ENCODE results near the gene P2RX6. TPM values are rescaled to one million over a fixed set of nuclear protein-coding genes. Genes with fewer than 3 reads are reported as not detected.

Gene P2RX6
- total and polyA plus RNA-seq, 2 donors (not counting 3 experiments of a cell fraction or from before 2014, with no cell fraction given), result 0.06 TPM; not detected in 1

- Histone ChIP-seq H3K4me1 (ENCODE audit: control insufficient read depth, extremely low read depth, insufficient read depth, low read length) (no peaks in the 10 kb centered on the region), H3K9me3 (replicated peaks; ENCODE audit: control insufficient read depth, insufficient read depth, low read length) (no peaks in the 10 kb centered on the region), H4K20me1 (replicated peaks; ENCODE audit: control insufficient read depth, extremely low read depth, insufficient read depth, low read length) (no peaks in the 10 kb centered on the region), H3K4me3 (replicated peaks in 1 of 3; ENCODE audit: insufficient read depth in 1 of 3, low read depth in 1 of 3, low read length in 3 of 3) (no peak overlapping the region), H3K4me2 (ENCODE audit: insufficient read depth, low read length) (no peak overlapping the region), H3K27ac (ENCODE audit: insufficient read depth, low read depth, low read length) (no peak overlapping the region), H3K79me2 (ENCODE audit: control insufficient read depth, insufficient read depth, low read length) (no peaks in the 10 kb centered on the region), H3K9me1 (replicated peaks; ENCODE audit: control insufficient read depth, extremely low read depth, insufficient read depth, low read length) (no peaks in the 10 kb centered on the region), H2AFZ (ENCODE audit: low read depth, low read length) (no peak overlapping the region), H3K36me3 (ENCODE audit: control insufficient read depth in 2 of 2, extremely low read depth in 1 of 2, insufficient read depth in 2 of 2, low read length in 2 of 2) (no peaks in the 10 kb centered on the region), H3K27me3 (ENCODE audit: control insufficient read depth in 2 of 2, insufficient read depth in 2 of 2, low read length in 2 of 2) (no peaks in the 10 kb centered on the region), H3K9ac (replicated peaks; ENCODE audit: extremely low read depth, insufficient read depth, low read length) (no peak overlapping the region)
- ChIA-PET CTCF (interaction anchor here (1.1 kb wide), 1 partner anchor 306 kb away, joined by 3 read pairs; no protein-coding TSS in a partner anchor), POLR2A (no interaction called here)
- intact Hi-C loops (cut with micrococcal nuclease), result no loop called here
- no peak for TF ChIP-seq CTCF (IDR thresholded peaks at IDR 0.05; ENCODE audit: extremely low read depth in 1 of 2, insufficient read depth in 1 of 2, low read depth in 1 of 2, low read length in 2 of 2)
- no peak for TF ChIP-seq POLR2A (IDR thresholded peaks at IDR 0.05; ENCODE audit: low read depth, low read length)
- dilution Hi-C loops (cut with MboI; ENCODE audit: extremely low pct_ligation_motif_present, low sequenced_read_pairs), result no loop called here
- no TSS peak for BruUV-seq (replicated peaks)
- no peak for DNase-seq (ENCODE audit: low read depth, low spot score)
- FAIRE-seq, result no peak
Observed at GRCh38 chr22:21064917-21065864, 50.2 kb downstream of the P2RX6 start.

DNA sequence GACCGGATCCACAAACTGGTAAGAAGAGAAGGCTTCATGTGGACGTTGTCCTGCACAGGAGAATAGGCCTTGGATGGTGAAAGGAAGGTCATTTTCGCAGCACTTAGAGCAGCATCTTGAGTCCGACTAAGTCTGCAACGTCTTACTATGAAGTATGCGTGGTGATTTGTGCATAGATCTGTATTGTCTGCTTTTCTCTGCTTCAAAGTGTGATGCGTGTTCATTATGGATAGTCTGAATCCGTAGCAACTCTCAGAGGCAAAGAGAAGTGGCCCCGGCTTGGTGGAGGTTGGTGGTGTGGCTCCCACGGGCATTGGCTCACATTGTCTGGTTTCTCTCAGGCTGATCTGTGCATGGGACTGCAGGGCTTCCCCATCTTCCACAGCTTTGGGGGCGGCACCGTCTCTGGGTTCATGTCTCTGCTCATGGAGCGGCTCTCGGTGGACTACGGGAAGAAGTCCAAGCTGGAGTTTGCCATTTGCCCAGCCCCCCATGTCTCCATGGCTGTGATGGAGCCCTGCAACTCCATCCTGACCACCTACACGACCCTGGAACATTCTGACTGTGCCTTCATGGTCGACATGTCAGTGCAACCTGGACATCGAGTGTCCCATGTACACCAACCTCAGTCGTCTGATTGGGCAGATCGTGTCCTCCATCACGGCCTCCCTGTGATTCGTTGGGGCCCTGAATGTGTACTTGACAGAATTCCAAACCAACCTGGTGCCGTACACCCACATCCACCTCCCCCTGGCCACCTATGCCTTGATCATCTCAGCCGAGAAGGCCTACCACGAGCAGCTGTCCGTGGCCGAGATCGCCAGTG is 52.3 kb downstream of the P2RX6 start:
- no peak overlapping the region for H3K4me2 ChIP-seq (ENCODE audit: insufficient read depth, low read length)
- no TSS peak for BruUV-seq (replicated peaks)
- dilution Hi-C loops (cut with MboI; ENCODE audit: extremely low pct_ligation_motif_present, low sequenced_read_pairs), result no loop called here

More for the DNA sequence above, 52.3 kb downstream of the P2RX6 start:
- TF ChIP-seq EZH2 (IDR thresholded peaks at IDR 0.05; ENCODE audit: borderline replicate concordance, low read depth, low read length, severe bottlenecking), result no peak
- no peak for TF ChIP-seq POLR2AphosphoS5 (IDR thresholded peaks at IDR 0.05; ENCODE audit: insufficient read depth, low read depth, low read length)
- no peak for TF ChIP-seq MAX (IDR thresholded peaks at IDR 0.05; ENCODE audit: insufficient read depth, insufficient read length)
- no peak for TF ChIP-seq FOS (IDR thresholded peaks at IDR 0.05; ENCODE audit: borderline replicate concordance, insufficient read depth, low read length)
- TF ChIP-seq CTCF (IDR thresholded peaks at IDR 0.05; ENCODE audit: extremely low read depth in 1 of 2, insufficient read depth in 1 of 2, low read depth in 1 of 2, low read length in 2 of 2), result no peak
- TF ChIP-seq POLR2A (IDR thresholded peaks at IDR 0.05; ENCODE audit: low read depth, low read length), result no peak
- TF ChIP-seq MYC (IDR thresholded peaks at IDR 0.05; ENCODE audit: low read depth, low read length), result no peak
- no peak for TF ChIP-seq JUN (IDR thresholded peaks at IDR 0.05; ENCODE audit: borderline replicate concordance, insufficient read depth, insufficient read length, low read depth)
- no peak for TF ChIP-seq GATA2 (IDR thresholded peaks at IDR 0.05; ENCODE audit: insufficient read depth, insufficient read length, low read depth, low read length)
- DNase-seq (ENCODE audit: low read depth, low spot score), result no peak
- no peak overlapping the region for H2AFZ ChIP-seq (ENCODE audit: low read depth, low read length)
- H3K27ac ChIP-seq (ENCODE audit: insufficient read depth, low read depth, low read length), result no peak overlapping the region
- CTCF ChIA-PET, result no interaction called here
- POLR2A ChIA-PET, result no interaction called here
- no peak overlapping the region for H3K4me3 ChIP-seq (replicated peaks in 1 of 3; ENCODE audit: insufficient read depth in 1 of 3, low read depth in 1 of 3, low read length in 3 of 3)
- intact Hi-C loops (cut with micrococcal nuclease), result no loop called here
- no peak overlapping the region for H3K9ac ChIP-seq (replicated peaks; ENCODE audit: extremely low read depth, insufficient read depth, low read length)
- H3K9me1 ChIP-seq (replicated peaks; ENCODE audit: control insufficient read depth, extremely low read depth, insufficient read depth, low read length), result no peaks in the 10 kb centered on the region
- H3K9me3 ChIP-seq (replicated peaks; ENCODE audit: control insufficient read depth, insufficient read depth, low read length), result no peaks in the 10 kb centered on the region
- H3K27me3 ChIP-seq (ENCODE audit: control insufficient read depth in 2 of 2, insufficient read depth in 2 of 2, low read length in 2 of 2), result no peaks in the 10 kb centered on the region
- no peaks in the 10 kb centered on the region for H3K79me2 ChIP-seq (ENCODE audit: control insufficient read depth, insufficient read depth, low read length)
- H3K4me1 ChIP-seq (ENCODE audit: control insufficient read depth, extremely low read depth, insufficient read depth, low read length), result no peaks in the 10 kb centered on the region
- FAIRE-seq, result no peak
- no peaks in the 10 kb centered on the region for H3K36me3 ChIP-seq (ENCODE audit: control insufficient read depth in 2 of 2, extremely low read depth in 1 of 2, insufficient read depth in 2 of 2, low read length in 2 of 2)
- H4K20me1 ChIP-seq (replicated peaks; ENCODE audit: control insufficient read depth, extremely low read depth, insufficient read depth, low read length), result no peaks in the 10 kb centered on the region

Measured in endothelial cell of umbilical vein (primary cell).